Stimulated activated CD8-positive, alpha-beta memory T cell treated with anti-CD3 and anti-CD28 coated beads, Interleukin-12 subunit alpha, Interleukin-12 subunit beta, amount 100 ng/mL, for 24 hours (primary cell): ENCODE data around the gene KYNU.
"Not testable (repeated sequence)": the region's sequence is repeated elsewhere in the genome, so short reads cannot be mapped to it uniquely, and the experiment has no call there.

Experiments
- DNase-seq: peaks from one replicate; pipeline ENCODE4 v3.0.0-alpha.2; 2020; ENCODE audit errors: extremely low read depth

Gene KYNU

GRCh38 chr2:143015656-143016055, 138.2 kb downstream of the KYNU start:
- DNase-seq, result no peak

GRCh38 chr2:143026411-143027054, 149.1 kb downstream of the KYNU start:
- DNase-seq, result no peak

DNA sequence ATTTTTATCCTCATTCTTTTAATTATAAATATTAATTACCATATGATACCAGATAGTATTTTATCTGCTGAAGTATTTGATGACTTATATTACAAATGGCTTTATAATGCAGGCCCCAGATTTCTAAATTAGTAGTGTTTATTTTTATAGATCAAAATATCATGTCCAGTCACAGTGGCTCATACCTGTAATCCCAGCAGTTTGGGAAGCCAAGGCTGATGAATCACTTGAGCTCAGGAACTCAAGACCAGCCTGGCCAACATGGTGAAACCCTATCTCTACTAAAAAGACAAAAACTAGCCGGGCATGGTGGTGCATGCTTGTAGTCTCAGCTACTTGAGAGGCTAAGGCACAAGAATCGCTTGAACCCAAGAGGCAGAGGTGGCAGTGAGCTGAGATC, 151.7 kb downstream of the KYNU start:
- DNase-seq, result no peak

DNA sequence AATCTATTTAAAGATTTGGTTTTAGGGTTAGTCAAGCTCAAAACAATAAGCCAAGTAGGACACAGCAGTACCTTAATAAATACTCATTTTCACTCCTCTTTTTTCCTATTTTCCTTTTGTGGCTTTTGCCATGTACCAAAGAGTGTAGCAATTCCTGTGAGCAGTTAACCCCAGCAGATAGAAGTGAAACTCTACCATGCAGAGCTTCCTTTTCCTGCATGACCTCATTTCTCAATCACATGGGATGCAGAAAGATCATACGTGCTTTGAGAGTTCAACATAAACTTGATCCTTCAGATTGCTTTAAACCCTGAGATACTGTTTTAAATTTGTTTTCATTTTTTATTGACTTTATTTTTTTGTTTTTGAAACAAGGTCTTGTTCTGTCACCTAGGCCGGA, 152.7 kb downstream of the KYNU start:
- DNase-seq, result no peak

DNA sequence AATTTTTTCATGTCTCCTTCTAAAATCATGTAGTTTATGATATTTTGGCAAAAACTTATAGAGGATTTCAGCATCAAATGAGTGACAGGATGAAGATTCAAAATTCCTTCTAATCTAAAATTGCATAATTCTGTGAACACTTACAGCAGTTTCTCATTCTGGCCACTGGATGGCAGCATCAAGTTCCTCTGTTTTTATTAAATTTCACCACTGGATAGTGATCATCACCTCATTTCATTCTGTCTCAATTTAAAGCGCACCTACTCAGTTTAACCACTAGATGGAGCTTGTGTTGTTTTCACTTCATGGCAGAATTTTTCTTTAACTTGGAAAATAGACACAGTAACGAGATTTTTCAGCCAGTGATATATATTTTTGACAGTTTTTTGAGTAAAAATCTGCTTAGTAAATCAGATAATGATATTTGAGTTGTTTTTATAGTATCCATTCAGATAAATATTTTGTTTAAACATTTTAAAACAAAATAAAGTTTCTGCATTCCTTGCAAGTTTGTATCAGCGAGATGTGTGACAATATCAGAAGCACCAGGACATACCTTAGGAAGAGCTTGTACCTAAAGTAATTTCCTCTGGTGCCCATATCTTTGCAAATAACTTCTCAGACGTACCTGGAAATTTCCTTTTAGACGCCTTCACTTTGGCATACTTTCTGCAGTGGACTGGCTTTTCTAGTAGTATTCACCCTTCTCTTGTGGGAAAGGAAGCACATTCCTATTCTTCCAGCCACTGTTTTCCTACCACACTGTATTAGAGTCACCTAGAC, 157.0 kb downstream of the KYNU start:
- DNase-seq, result no peak

- DNase-seq, result no peak
These were observed 174.0 kb downstream of the KYNU start for GRCh38 chr2:143051465-143051864.

- DNase-seq, result not testable (repeated sequence)
These were observed 176.0 kb downstream of the KYNU start for GRCh38 chr2:143053437-143053836.

GRCh38 chr2:143056550-143056949, 179.1 kb downstream of the KYNU start:
- no peak for DNase-seq

DNA sequence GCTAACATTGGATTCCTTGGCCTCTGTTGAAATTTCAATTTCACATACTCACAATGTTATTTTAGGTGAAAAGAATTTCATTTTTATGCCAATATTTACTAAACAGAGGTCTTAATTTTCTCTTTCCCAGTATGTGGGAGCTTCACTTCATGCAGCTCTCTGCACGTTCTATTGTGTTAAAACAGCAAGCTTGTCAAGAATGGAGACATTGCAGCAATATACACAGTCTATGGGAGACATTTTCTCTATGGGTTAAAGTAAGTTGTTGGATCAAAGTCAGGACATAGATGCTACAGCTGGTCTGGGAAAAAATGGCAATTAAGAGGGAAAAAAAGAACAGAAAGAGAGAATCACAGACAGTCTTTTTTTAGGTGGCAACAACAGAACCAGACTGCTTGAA, 181.4 kb downstream of the KYNU start:
- no peak for DNase-seq

DNA sequence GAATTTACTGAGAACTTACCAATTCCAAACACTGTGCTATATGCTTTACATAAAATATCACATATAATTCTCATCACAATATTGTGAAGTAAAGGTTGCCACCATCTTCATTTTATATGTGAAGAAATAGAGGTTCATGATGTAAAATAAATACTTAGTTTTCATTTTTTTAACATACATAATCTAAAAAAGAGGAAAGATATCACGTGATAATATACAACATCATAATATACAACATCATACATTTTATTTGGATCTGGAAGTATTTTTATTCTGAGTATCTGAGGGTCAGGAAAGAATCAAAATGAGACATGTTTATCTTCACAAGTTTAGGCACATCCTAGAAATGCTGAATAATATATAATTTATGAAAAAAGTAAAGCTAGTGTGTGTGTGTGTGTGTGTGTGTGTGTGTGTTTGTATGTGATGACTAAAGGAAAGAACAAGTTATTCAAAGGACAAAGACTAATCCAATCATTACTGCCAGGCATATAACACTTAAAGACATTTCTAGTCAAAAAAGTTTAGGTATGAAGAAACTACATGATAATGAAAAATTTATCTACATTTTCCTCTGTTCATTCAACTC, 186.2 kb downstream of the KYNU start:
- no peak for DNase-seq

GRCh38 chr2:143068094-143068493, 190.6 kb downstream of the KYNU start:
- no peak for DNase-seq

GRCh38 chr2:143068509-143068908, 191.0 kb downstream of the KYNU start:
- DNase-seq, result no peak

GRCh38 chr2:143070704-143071103, 193.2 kb downstream of the KYNU start:
- DNase-seq, result no peak

GRCh38 chr2:143071185-143071876, 193.9 kb downstream of the KYNU start:
- no peak for DNase-seq

- not testable (repeated sequence) for DNase-seq
These were observed 197.4 kb downstream of the KYNU start for GRCh38 chr2:143074913-143075312.

GRCh38 chr2:143075711-143076110, 198.2 kb downstream of the KYNU start:
- DNase-seq, result no peak

- no peak for DNase-seq
These were observed 200.6 kb downstream of the KYNU start for GRCh38 chr2:143078104-143078503.

GRCh38 chr2:143081616-143082015, 204.2 kb downstream of the KYNU start:
- no peak for DNase-seq

- DNase-seq, result no peak
These were observed 206.2 kb downstream of the KYNU start for GRCh38 chr2:143083636-143084035.

DNA sequence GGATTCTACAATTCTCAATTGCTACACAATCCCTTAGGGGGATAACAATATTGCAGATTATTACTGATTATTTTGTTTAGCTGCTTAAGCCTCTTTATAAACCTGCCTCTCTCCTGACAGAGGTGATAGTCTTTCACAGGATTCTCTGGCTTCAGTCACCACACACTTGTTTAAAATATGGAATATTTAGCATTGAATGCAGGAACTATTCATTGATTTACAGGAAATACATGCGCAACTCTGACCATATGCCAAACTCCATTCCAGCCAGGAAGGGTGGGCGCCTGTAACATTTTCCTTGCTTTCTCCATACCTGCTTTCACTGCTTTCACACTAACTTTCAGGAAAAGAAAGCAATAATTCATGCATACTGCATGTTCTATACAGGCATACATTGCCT, 207.0 kb downstream of the KYNU start:
- no peak for DNase-seq

DNA sequence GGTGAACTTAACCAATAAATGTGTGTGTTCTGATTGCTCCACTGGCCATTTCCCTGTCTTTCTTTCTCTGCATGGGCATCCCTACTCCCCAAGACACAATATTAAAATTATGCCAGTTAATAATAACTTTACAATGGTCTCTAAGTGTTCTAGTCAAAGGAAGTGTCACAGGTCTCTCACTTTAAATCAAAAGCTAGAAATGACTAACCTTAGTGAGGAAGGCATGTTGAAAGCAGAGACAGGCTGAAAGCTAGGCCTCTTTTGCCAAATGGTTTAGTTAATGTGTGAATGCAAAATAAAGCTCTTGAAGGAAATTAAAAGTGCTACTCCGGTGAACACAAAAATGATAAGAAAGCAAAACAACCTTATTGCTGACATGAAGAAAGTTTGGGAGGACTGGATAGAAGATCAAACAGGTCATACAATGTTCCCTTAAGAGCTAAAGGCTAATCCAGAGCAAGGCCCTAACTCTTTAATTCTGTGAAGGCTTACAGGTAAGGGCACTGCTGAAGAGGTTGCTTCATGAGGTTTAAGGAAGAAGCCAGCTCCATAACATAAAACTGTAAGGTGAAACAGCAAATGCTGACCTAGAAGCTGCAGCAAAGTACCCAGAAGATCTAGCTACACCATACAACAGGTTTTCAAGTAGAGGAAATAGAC, 207.8 kb downstream of the KYNU start:
- DNase-seq, result no peak

GRCh38 chr2:143087033-143087432, 209.6 kb downstream of the KYNU start:
- DNase-seq, result no peak
